HUES64 (cell line): ENCODE data around the gene NAA25.
A peak's percentile ranks its signal among the peaks of the same experiment; 100 is the strongest.
"Not testable (repeated sequence)": the region's sequence is repeated elsewhere in the genome, so short reads cannot be mapped to it uniquely, and the experiment has no call there.

Experiments used
- H3K27ac ChIP-seq: 2 replicates; pipeline ENCODE4 v1.7.0; 2013; ENCODE audit warnings: low read depth, low read length, inconsistent platforms
- H3K27me3 ChIP-seq: 2 replicates; pipeline ENCODE4 v1.6.1; 2013; ENCODE audit warnings: mild to moderate bottlenecking, low read length; ENCODE audit not compliant: insufficient read depth
- H3K36me3 ChIP-seq: 2 replicates; pipeline ENCODE4 v1.6.1; 2013; ENCODE audit warnings: mild to moderate bottlenecking, low read length; ENCODE audit not compliant: insufficient read depth
- H3K4me1 ChIP-seq: 2 replicates; pipeline ENCODE4 v1.6.1; 2013; ENCODE audit warnings: mild to moderate bottlenecking, low read length, moderate library complexity; ENCODE audit not compliant: insufficient read depth
- H3K4me3 ChIP-seq: 2 replicates; pipeline ENCODE4 v1.5.1; 2013; ENCODE audit warnings: mild to moderate bottlenecking, low read length, moderate library complexity
- H3K9ac ChIP-seq: 2 replicates; pipeline ENCODE4 v1.6.1; 2013; ENCODE audit warnings: mild to moderate bottlenecking, low read depth, low read length
- H3K9me3 ChIP-seq: 2 replicates; pipeline ENCODE4 v1.6.1; 2013; ENCODE audit warnings: low read depth, low read length; ENCODE audit not compliant: insufficient read depth
- WGBS: fragments of 150-250, 120-280 bp; methylation state at CpG from one replicate; pipeline ENCODE4 v1.1.7; 2013; ENCODE audit warnings: missing lambda C conversion rate; 5-methylcytosine and 5-hydroxymethylcytosine counted together

The NAA25 gene

DNA sequence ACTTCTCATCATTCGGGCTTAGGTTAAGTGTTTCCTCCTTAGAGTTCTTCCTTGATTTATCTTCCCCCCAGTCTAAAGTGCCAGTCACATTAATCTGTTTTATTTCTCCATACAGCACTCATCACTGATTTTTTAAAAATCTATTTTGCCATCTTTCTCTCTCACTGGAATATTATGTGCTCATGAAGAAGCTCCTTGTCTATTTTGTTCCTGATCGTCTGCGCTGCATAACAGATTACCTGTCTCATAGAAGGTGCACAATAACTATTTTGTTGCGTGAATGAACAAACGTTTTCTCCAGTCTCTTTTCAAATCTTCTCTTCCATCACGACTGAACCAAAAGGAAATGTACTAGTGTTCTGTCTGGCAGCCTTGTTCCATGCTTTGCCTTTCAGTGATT lies 92.6 kb downstream of the NAA25 start:
- WGBS: 98% methylated on average over 6 of the region's 6 CpGs
- no peak overlapping the region for H3K4me3 ChIP-seq
- peaks cover 10% of the 10 kb centered on the region for H3K4me1 ChIP-seq
- peaks cover 56% of the 10 kb centered on the region for H3K36me3 ChIP-seq
- H3K9ac ChIP-seq: no peak overlapping the region
- H3K27ac ChIP-seq: no peak overlapping the region
- no peaks in the 10 kb centered on the region for H3K9me3 ChIP-seq
- H3K27me3 ChIP-seq: no peaks in the 10 kb centered on the region

DNA sequence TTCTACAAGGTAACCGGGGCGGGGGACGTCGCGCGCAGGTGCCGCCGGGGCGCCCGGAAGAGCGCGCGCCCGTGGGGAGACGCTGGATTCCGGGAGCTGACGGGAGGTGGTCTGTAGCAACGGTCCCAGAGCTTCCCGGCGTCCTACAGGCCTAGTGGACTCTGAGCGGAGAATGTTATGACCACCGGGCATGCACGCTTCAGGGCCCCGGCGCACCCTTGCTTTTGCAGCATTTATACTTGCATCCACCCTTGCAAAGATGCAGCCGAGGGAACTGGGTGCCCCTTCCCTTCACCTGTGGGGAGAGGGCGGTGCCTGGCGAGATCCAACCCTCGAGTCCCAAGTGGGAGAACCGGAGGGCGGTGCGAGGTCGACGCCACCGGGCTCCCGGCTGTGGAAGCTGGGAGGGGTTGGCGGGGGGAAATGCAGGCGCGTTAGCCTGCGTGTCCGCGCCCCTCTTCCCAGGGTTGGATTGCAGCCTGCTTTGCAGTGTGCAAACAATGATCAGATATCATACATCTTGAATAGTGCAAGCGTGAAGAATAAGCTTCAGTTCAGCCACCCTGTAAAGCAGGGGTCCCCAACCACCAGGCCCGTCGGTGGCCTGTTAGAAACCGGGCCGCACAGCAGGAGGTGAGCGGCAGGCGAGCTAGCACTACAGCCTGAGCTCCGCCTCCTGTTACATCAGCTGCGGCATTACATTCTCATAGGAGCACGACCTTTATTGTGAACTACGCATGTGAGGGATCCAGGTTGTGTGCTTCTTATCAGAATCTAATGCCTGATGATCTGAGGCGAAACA lies 94.8 kb downstream of the NAA25 start:
- no peaks in the 10 kb centered on the region for H3K9me3 ChIP-seq
- H3K4me1 ChIP-seq: peaks cover 10% of the 10 kb centered on the region
- H3K4me3 ChIP-seq: peak overlapping the region; percentile 87
- H3K27me3 ChIP-seq: no peaks in the 10 kb centered on the region
- WGBS: 2% methylated on average over 53 of the region's 54 CpGs
- H3K36me3 ChIP-seq: peaks cover 39% of the 10 kb centered on the region
- peak overlapping the region; percentile 97 for H3K27ac ChIP-seq
- peak overlapping the region; percentile 96 for H3K9ac ChIP-seq

DNA sequence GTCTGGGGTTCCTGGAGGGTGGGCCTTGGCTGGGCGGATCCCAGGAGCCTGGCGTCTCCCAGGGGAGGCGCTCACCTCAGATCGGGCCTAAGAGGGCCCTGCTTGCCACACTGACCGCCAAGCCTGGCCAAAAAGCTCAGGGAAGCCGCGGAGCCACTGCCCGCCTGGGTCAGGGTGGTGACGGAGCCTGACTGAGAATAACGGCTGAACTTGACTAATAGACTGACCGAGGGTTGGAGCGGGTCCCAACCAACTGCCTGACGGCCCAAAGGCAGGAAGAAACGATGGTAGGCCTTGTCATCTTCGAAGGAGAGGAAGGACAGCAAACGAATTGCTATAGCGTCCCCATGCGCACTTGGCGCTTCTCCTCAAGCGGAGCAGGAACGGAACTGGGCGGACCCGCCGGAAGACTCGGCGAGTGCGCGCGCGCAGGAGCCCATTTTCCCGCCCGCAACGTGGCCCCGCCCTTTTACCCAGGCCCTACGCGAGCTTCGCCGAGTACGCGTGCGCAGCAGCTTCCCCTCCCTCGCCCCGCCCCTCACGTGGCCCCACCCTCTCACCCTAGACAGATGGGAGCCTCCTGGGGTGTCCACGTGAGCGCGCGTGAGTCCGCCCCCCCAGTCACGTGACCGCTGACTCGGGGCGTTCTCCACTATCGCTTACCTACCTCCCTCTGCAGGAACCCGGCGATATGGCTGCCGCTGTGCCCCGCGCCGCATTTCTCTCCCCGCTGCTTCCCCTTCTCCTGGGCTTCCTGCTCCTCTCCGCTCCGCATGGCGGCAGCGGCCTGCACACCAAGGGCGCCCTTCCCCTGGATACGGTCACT lies 95.6 kb downstream of the NAA25 start, which contains the start of the genes ERP29 and TMEM116:
TSS of gene ERP29 (plus strand) at position 652 of the 826 bp plus-strand sequence. CDS start at position 692, 40 bp downstream.
TSS of gene TMEM116 (minus strand) at position 391 of the 826 bp plus-strand sequence. CDS start 7,895 bp downstream, outside the sequence.
- Histone ChIP-seq H3K4me3 (peak within 1 kb of the TSS; percentile 87), H3K27me3 (no peaks in the 10 kb centered on the region), H3K36me3 (peaks cover 31% of the 10 kb centered on the region), H3K9me3 (no peaks in the 10 kb centered on the region), H3K27ac (peak within 1 kb of the TSS; percentile 97), H3K4me1 (peaks cover 10% of the 10 kb centered on the region), H3K9ac (peak within 1 kb of the TSS; percentile 96)
- WGBS: under 1% methylated on average over 67 of the region's 67 CpGs

DNA sequence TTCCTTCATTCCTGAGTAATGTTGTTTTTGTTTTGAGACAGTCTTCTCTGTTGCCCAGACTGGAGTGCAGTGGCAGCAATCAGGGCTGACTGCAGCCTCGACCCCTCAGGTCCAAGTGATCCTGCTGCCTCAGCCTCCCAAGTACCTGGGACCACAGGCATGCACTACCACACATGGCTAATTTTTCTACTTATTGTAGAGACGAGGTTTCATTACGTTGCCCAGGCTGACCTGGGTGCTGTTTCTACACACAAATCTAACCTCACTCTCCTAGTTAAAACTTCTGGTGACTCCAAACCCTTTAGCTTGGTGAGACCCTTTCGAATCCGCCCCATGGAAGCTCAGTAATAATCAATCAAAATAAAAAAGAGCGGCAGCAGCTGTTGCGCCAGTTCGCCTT lies 96.9 kb downstream of the NAA25 start:
- whole genome bisulfite sequencing: 92% methylated on average over 8 of the region's 8 CpGs
- Histone ChIP-seq H3K4me1 (peaks cover 13% of the 10 kb centered on the region), H3K9ac (peak overlapping the region; percentile 92; the same call in 1 of the 2 replicates), H3K36me3 (peaks cover 21% of the 10 kb centered on the region), H3K27me3 (no peaks in the 10 kb centered on the region), H3K27ac (no peak overlapping the region), H3K9me3 (no peaks in the 10 kb centered on the region), H3K4me3 (peak overlapping the region; percentile 87)

DNA sequence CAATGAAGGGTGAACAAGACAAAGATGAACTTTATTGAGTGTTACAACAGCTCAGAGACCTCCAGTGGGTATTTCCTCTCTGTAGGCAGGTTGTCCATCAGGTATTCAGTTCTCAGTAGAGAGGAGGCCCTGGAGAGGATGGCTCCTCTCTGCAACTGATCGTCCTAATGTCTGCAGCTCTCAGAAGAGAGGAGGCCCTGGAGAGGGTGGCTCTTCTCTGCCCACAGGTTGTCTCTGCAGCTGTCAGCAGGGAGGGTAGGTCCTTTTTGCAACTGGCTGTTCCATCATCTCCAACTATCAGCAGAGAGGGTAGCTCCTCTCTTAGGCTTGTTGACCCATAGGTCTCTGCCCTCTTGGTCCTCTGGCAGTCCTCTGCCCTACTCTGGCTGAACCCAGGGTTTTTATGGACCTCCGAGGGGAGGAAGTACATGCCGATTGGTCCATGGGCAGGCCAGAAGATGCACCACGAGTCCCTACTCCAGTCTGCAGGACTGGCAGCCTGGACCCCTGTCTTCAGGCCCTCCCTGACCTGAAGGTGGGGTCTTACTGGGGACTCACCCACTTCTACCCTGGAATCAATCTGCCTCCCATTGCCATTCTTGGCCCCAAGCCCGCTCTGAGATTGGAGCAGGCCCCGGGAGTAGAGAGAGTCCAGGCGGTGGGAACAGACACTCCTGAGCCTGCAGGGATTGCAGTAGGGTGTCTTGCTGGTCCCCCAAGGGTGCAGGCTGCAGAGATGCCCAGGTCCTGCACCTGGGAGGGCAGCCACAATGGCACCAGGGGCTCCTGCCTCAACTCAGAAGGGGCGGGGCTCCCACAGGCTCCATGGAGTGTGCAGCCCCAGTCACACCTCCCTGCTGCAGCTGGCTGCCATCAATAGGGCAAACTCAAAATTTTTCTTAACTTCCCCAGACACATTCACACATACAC lies 97.9 kb downstream of the NAA25 start:
- no peaks in the 10 kb centered on the region for H3K27me3 ChIP-seq
- no peaks in the 10 kb centered on the region for H3K9me3 ChIP-seq
- no peak overlapping the region for H3K4me3 ChIP-seq
- 95% methylated on average over 8 of the region's 8 CpGs for WGBS
- H3K27ac ChIP-seq: no peak overlapping the region
- peaks cover 21% of the 10 kb centered on the region for H3K4me1 ChIP-seq
- H3K36me3 ChIP-seq: peaks cover 12% of the 10 kb centered on the region
- H3K9ac ChIP-seq: no peak overlapping the region

DNA sequence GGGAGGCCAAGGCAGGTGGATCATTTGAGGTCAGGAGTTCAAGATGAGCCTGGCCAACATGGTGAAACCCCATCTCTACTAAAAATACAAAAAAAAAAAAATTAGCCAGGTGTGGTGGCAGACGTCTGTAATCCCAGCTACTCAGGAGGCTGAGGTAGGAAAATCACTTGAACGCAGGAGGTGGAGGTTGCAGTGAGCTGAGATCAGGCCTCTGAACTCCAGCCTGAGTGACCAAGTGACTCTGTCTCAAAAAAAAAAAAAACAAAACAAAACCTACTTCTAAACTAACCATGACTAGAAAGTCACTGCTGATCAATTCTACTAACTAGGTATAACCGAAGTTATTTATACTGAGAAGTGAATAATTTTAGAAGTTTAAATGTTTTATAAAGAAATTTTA lies 99.0 kb downstream of the NAA25 start:
- peaks cover 22% of the 10 kb centered on the region for H3K4me1 ChIP-seq
- not testable (repeated sequence) for H3K4me3 ChIP-seq, H3K9me3 ChIP-seq, H3K36me3 ChIP-seq, H3K27ac ChIP-seq, H3K27me3 ChIP-seq, H3K9ac ChIP-seq
- WGBS: 92% methylated on average over 2 of the region's 3 CpGs

DNA sequence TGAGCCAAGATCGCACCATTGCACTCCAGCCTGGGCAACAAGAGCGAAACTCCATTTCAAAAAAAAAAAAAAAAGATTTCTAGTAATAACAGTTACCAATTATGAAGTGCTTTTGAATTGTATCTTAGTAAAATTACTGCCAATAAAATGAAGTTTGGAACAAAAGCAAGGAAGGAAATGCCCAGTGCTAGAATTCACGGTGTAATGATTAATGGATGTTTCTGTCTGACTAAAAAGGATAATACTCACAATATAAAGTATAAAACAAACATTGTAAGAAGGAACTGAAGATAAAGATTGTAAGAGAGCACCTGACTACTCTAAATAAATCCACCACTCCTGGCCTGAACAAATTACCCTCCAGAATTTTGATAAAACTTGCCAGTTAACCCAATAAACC lies 99.7 kb downstream of the NAA25 start:
- WGBS: 80% methylated on average over 1 of the region's 3 CpGs
- H3K27ac ChIP-seq: no peak overlapping the region

DNA sequence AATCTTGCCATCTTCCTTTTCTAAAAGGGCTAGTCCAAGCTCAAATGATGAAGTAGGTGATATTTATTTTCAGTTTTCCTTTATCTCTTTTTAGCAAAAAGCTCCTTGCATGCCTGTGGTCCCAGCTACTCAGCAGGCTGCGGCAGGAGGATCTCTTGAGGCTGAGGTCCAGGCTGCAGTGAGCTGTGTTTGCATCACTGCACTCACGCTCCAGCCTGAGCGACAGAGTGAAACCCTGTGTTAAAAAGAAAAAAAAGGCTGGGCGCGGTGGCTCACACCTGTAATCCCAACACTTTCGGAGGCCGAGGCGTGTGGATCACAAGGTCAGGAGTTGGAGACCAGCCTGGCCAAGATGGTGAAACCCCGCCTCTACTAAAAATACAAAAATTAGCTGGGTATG lies 100.6 kb downstream of the NAA25 start:
- 92% methylated on average over 9 of the region's 9 CpGs for WGBS

More for the DNA sequence above, 99.7 kb downstream of the NAA25 start:
- no peak overlapping the region for H3K4me3 ChIP-seq
- H3K9me3 ChIP-seq: no peaks in the 10 kb centered on the region
- H3K4me1 ChIP-seq: peaks cover 18% of the 10 kb centered on the region
- no peak overlapping the region for H3K9ac ChIP-seq
- H3K27me3 ChIP-seq: no peaks in the 10 kb centered on the region
- 0 out of 2 replicates have a peak, but pooled peaks cover 4% of the 10 kb centered on the region for H3K36me3 ChIP-seq

DNA sequence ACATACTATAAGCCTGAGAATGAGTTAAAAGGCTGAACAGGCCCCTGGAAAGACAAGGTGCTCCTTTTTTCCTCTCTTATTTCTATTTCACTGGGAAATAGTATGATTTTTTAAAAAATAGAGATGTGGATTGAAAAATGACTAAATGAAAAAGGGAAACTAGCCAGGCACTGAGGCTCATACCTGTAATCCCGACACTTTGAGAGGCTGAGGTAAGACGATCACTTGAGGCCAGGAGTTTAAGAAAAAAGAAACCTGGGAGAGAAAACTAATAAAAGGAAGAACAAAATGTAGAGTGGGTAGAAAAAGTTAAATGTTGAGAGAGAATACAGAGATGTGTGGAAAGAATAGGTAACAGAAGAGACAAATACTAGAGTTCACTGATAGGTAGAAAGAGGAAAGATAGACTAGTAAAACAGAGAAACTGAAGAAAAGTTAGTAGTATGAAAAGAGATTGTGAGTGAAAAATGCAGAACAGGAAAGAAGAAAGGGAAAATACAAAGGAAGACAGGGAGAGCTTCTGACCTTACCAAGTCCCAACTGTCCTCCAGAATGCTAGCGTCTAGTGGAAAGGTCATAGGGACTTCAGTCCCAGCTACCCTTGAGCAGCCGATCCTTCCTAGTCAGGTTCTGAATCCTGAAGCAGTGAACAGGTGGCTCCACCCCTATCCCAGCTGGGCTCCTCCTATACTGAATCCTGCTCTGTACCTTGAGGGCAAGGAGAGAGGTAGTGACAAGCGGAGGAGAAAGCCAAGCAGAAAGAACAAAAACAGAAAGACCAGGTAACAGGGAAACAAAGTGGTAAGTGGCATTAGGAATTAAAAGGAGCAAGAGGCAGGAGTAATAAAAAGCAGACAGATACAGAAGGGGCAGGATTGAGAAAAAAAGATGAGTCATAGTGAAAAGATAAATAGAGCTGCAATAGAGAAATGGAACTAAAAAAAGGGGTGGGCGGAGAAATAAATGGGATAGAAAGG lies 102.9 kb downstream of the NAA25 start:
- H3K4me1 ChIP-seq: peaks cover 13% of the 10 kb centered on the region
- H3K27ac ChIP-seq: no peak overlapping the region
- H3K4me3 ChIP-seq: no peak overlapping the region
- 0 out of 2 replicates have a peak, but pooled peaks cover 4% of the 10 kb centered on the region for H3K36me3 ChIP-seq
- no peaks in the 10 kb centered on the region for H3K27me3 ChIP-seq
- 68% methylated on average over 6 of the region's 6 CpGs for WGBS
- no peaks in the 10 kb centered on the region for H3K9me3 ChIP-seq
- no peak overlapping the region for H3K9ac ChIP-seq

More for the DNA sequence above, 100.6 kb downstream of the NAA25 start:
- H3K27ac ChIP-seq: no peak overlapping the region
- H3K36me3 ChIP-seq: 0 out of 2 replicates have a peak, but pooled peaks cover 4% of the 10 kb centered on the region
- H3K4me3 ChIP-seq: no peak overlapping the region
- peaks cover 18% of the 10 kb centered on the region for H3K4me1 ChIP-seq
- no peaks in the 10 kb centered on the region for H3K27me3 ChIP-seq
- H3K9me3 ChIP-seq: no peaks in the 10 kb centered on the region
- no peak overlapping the region for H3K9ac ChIP-seq
